GM19238 (cell line): ENCODE measurements around the gene PGPEP1.
A peak's percentile ranks its signal among the peaks of the same experiment; 100 is the strongest.
"Not testable (repeated sequence)": the region's sequence is repeated elsewhere in the genome, so short reads cannot be mapped to it uniquely, and the experiment has no call there.

Experiments used
- DNase-seq: peaks from one replicate; pipeline ENCODE4 v3.0.0; 2011; ENCODE audit warnings: low spot score; ENCODE audit not compliant: insufficient read length

Gene PGPEP1

GRCh38 chr19:18364277-18364825 is 24.0 kb downstream of the PGPEP1 start:
- DNase-seq = not testable (repeated sequence)

- no peak for DNase-seq
Measured at GRCh38 chr19:18364826-18365528, 24.6 kb downstream of the PGPEP1 start.

DNA sequence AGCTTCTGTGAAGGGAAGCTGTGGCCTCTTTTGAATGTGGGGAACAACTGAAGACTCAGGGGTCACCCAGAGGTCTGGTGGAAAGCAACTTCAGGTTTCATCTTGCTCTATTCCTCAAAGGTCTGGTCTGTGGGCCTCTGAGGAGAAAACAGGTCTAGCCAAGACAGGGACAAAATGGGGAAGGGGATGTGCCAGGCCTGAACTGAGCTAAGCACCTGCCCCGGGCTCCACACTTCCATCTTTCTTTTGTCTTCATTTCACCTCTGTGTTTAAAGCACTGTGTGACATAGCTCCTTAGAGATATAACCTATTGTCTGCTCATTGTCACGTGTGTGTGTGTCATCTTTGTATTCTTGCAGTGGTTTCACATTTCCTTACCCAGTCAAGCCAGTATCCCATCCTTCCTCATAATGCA is 25.6 kb downstream of the PGPEP1 start:
- no peak for DNase-seq

DNA sequence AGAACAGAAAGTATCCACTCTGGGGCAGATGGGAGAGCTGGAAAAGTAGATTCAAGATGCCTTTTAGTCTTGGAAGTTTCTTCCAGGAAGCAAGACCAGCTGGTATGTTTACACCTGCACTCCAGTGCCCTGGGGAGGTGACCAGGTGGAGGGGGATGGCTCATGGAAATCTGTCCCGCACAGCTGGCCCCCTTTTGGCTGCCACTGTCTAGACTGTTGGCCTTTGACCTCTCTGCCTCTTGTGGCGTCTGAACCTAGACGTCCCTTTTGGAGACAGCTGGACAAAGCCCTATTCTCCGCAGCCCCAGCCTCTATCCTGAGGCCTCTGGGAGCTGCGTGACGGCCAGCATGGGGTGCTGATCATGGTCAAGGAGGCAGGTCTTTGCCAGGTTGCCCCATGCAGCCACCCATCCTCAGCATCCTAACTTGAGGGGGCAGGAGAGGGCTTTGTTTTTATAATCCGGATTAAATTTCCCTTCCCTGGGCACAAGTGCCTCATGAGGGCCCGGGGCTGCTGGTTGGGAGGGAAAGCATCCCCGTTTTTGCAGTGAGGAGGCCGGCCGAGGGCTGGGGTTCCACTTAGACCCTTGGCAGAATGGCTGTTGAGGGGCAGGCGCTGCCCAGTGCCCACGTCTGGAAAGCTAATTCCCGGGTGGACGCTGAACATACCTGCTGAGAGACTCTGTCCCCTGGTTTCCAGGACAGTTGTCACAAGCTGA is 28.3 kb downstream of the PGPEP1 start:
- no peak for DNase-seq

DNA sequence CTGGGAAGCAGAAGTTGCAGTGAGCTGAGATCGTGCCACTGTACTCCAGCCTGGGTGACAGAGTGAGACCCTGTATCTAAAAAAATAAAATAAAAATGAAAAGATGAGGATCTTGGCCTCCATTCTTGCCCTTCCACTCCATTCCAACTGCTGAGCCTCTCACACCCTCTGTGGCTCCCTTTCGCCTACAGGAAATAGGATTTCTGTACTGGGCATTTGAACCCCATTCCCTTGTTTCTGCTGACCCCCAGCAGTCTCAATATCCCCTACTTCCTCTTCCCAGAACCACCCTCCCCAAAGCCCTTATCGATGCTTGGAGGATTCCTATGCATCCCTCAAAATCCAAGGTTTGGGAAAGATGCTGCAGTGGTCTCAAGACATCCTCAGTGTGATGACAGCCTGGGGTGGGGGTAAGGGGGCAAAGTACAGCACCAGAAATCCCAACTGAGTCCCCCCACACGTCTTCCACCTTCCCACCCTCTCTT is 33.1 kb downstream of the PGPEP1 start:
- DNase-seq = no peak

DNA sequence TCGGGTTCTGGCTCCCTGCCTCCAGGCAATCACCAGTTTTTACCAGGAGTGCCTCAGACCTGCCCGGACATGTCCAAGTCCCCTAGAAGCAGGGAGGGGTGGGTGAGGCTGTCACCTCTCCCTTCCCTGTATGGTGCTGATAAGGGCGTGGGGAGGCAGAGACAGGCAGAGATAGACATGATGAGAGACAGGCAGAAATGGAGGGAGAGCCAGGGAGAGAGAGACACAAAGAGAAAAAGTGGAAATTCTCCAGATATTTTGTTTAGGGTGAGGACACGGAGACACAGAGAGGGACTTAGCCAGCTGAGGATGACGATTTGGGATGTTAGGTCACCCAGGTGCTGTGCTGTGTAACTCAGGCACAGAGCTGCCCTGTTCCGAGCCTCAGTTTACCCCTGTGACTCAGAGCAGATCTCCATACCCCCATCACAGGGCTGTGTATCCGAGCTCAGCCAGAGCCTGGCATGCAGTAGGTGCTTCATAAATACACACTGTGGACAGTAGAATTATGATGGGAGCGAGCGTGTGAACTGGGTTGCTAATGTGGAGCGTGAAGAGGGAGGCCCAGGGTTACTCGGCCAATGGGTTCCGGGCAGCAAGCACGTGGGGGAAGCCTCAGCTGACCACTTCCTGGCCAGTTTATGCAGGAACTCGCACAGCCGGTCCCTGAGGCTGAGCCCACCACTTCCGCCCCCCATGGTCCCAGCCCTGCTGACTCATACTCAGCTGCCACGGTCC is 33.7 kb downstream of the PGPEP1 start:
- peak; percentile 94 for DNase-seq

DNA sequence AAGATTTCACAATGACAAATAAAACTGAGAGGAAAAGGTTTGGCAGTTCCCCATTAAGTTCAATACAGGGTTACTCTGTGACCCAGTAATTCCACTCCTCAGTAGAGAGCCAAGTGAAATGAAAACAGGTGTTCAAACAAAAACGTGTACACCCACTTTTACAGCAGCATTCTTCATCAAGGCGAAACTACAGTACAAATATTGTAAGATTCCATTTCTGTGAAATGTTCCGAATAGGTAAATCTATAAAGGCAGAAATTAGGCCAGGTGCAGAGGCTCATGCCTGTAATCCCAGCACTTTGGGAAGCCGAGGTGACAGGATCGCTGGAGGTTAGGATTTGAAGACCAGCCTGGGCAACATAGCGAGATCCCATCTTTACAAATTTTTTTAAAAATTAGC is 36.6 kb downstream of the PGPEP1 start:
- no peak for DNase-seq

GRCh38 chr19:18379803-18380747 is 39.7 kb downstream of the PGPEP1 start:
- DNase-seq = no peak

DNA sequence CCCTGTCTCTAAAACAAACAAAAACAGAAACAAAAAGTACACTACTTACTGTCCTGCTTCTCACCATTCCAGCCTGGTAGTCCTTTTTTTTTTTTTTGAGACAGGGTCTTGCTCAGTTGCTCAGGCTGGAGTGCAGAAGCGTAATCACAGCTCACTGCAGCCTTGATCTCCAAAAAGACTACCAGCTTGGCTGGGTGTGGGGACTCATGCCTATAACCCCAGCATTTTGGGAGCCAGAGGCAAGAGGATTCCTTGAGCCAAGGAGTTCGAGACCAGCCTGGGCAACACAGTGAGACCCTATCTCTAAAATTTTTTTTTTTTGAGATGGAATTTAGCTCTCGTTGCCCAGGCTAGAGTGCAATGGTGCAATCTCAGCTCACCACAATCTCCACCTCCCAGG is 40.4 kb downstream of the PGPEP1 start:
- DNase-seq = no peak

- not testable (repeated sequence) for DNase-seq
Measured at GRCh38 chr19:18383622-18384021, 43.2 kb downstream of the PGPEP1 start.

DNA sequence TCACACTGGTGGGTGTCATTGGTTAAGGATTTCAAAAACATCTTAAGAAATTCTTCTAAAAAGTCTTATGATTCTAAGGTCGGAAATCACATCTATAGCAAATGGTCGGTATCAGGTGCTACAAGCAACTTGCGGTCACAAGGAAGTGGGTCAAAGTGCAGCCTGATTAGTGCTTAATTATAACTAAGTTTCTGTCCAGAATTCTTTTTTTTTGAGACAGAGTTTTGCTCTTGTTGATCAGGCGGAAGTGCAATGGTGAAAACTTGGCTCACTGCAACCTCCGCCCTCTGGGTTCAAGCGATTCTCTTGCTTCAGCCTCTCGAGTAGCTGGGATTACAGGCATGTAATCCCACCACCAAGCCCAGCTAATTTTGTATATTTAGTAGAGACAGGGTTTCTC is 44.4 kb downstream of the PGPEP1 start:
- DNase-seq = no peak

GRCh38 chr19:18385359-18385674 is 44.9 kb downstream of the PGPEP1 start:
- no peak for DNase-seq

- DNase-seq = no peak
Measured at GRCh38 chr19:18385675-18386542, 45.5 kb downstream of the PGPEP1 start, which contains the start of gene GDF15. Gene GDF15, plus strand, starts transcription at chr19:18386158. Its CDS starts 32 bp downstream, at chr19:18386190.

- no peak for DNase-seq
Measured at GRCh38 chr19:18386543-18387271, 46.3 kb downstream of the PGPEP1 start.

DNA sequence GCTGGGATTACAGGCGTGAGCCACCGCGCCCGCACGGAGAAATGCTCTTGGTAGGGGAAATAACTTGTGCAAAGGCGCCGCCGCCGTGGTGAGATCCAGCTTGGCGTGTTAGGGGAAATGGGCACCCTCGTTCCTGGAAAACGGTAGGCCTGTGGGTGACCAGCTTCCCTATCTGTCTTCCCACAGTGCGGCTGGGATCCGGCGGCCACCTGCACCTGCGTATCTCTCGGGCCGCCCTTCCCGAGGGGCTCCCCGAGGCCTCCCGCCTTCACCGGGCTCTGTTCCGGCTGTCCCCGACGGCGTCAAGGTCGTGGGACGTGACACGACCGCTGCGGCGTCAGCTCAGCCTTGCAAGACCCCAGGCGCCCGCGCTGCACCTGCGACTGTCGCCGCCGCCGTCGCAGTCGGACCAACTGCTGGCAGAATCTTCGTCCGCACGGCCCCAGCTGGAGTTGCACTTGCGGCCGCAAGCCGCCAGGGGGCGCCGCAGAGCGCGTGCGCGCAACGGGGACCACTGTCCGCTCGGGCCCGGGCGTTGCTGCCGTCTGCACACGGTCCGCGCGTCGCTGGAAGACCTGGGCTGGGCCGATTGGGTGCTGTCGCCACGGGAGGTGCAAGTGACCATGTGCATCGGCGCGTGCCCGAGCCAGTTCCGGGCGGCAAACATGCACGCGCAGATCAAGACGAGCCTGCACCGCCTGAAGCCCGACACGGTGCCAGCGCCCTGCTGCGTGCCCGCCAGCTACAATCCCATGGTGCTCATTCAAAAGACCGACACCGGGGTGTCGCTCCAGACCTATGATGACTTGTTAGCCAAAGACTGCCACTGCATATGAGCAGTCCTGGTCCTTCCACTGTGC is 47.9 kb downstream of the PGPEP1 start:
- DNase-seq = peak; percentile 90

- DNase-seq = no peak
Measured at GRCh38 chr19:18388960-18389725, 48.7 kb downstream of the PGPEP1 start.

GRCh38 chr19:18389726-18390064 is 49.3 kb downstream of the PGPEP1 start:
- DNase-seq = no peak
